Stimulated activated CD8-positive, alpha-beta memory T cell treated with anti-CD3 and anti-CD28 coated beads, Interleukin-4, amount 100 ng/mL, for 24 hours (primary cell): Measurements from ENCODE around the gene CEACAM7.
"Not testable (repeated sequence)": the region's sequence is repeated elsewhere in the genome, so short reads cannot be mapped to it uniquely, and the experiment has no call there.

Experiments used
- DNase-seq: peaks from one replicate; pipeline ENCODE4 v3.0.0-alpha.2; 2020; ENCODE audit warnings: low read depth

CEACAM7 gene

DNA sequence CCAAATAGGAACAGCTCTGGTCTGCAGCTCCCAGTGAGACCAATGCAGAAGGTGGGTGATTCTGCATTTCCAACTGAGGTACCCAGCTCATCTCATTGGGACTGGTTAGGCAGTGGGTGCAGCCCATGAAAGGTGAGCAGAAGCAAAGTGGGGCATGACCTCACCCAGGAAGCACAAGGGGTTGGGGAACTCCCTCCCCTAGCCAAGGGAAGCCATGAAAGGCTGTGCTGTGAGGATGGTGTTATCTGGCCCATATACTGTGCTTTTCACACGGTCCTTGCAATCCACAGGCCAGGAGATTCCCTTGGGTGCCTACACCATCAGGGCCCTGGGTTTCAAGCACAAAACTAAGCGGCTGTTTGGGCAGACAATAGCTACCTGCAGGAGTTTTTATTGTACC is 31.3 kb downstream of the CEACAM7 start:
- DNase-seq, result not testable (repeated sequence)

DNA sequence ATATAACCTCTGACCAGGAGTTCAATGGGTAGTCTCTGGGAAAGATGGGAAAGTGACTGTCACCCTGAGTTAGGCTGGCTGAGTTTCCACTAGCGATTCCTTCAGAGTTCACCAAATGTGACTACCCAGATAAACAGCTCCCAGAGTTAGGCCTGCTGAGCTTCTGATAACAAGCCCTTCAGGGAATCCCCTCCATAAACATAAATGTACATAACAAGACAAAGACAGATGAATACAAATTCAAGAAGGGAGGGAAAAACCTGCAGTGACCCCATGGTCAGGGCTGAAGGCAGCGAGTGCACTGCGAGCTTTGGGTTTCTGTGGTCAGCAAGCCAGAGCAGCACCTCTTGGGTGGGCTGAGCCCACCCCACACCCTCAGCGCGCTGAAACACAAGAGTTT is 35.8 kb downstream of the CEACAM7 start:
- DNase-seq, result no peak

DNA sequence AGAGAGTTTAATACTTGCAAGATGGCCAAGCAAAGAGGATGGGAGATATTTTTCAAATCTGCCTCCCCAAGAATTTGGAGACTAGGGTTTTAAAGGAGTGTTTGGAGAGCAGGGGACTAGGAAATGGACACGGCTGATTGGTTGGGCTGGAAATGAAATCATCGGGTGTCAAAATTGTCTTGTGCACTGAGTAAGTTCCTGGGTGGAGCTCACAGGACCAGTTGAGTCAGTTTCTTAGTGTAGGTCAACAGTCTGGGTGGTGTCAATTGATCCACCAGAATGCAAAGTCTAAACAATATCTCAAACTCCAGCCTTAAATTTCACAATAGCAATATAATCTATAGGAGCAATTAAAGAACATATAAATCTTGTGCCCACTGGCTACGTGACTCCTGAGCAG is 38.2 kb downstream of the CEACAM7 start:
- no peak for DNase-seq

DNA sequence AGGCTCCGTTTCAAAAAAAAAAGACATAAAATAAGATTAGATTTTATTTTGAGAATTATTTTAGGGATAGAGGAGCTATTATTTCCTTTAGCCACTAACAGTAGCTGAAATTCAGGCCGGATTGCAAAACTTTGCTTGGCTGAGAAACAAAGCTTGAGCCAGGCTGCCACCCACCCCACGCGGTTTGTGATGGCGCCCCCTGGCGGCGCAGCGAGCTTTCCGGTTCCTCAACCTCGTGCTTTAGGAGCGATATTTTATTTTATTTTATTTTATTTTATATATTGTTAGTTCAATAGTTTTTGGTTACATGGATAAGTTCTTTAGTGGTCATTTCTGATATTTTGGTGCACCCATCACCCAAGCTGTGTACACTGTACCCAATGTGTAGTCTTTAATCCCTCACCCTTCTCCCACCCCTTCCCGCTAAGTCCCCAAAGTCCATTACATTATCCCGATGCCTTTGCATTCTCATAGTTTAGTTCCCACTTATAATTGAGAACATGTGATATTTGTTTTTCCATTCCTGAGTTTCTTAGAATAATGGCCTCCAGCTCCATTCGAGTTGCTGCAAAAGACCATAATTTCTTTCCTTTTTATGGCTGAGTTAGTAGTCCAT is 41.4 kb downstream of the CEACAM7 start:
- peak; percentile 34 for DNase-seq

DNA sequence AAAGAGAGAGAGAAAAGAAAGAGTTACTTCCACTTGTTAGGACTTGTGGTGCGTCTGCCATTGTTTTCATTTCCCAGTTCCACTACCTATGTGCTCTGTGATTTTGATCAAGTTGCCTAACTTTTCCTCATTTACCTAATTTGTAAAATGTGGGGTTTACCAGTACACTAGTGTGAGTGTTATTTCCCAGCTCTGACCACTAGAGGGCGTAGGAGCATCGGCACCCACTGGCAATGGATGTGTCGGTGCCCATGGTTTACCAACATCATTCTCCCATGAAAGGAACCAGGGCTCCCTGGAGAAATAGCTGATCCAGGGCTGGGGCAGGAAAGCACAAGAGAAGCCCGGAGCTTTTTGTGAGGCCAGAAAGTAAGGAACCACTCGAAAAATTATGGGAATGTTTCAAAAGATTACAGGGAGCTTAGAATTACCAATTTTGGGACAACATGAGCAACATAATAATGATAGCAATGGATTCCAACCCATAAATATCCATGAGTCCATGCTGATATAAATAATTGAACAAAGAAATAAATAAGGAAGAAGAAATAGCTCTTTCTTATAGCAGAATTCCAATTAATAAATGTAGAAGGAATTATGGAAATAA is 46.1 kb downstream of the CEACAM7 start:
- DNase-seq, result peak; percentile 46

DNA sequence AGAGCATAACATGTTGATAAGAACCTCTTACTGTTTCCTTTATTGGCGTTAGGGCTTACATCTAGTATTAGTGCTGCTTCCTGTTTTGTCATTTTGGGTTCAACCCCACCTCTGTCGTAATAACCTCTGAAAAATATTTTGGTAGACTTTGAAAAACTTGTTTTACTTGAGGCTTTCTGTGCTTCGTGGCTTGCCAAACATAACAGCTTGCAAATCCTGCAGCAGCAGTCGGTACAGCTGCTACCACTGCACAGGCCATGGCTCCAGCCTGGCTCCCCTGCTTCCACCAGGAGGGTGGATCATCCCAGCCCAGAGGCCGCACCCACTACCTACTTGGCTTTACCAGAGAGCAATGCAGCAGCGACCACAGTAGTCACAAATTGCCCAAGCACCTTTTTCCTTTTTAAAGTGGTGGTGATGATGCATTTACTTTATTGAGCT is 49.4 kb downstream of the CEACAM7 start:
- DNase-seq, result no peak

DNA sequence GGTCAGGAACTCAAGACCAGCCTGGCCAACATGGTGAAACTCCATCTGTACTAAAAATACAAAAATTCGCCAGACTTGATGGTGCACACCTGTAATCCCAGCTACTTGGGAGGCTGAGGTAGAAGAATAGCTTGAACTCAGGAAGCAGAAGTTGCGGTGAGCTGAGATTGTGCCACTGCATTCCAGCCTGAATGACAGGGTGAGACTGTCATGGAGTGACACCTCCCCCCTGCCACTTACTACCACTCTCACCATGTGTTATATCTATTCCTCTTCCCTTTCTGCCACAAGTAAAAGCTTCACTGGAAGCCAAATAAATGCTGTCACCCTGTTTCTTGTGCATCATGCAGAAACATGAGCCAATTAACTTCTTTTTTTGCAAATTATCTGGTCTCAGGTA is 50.6 kb downstream of the CEACAM7 start:
- no peak for DNase-seq

DNA sequence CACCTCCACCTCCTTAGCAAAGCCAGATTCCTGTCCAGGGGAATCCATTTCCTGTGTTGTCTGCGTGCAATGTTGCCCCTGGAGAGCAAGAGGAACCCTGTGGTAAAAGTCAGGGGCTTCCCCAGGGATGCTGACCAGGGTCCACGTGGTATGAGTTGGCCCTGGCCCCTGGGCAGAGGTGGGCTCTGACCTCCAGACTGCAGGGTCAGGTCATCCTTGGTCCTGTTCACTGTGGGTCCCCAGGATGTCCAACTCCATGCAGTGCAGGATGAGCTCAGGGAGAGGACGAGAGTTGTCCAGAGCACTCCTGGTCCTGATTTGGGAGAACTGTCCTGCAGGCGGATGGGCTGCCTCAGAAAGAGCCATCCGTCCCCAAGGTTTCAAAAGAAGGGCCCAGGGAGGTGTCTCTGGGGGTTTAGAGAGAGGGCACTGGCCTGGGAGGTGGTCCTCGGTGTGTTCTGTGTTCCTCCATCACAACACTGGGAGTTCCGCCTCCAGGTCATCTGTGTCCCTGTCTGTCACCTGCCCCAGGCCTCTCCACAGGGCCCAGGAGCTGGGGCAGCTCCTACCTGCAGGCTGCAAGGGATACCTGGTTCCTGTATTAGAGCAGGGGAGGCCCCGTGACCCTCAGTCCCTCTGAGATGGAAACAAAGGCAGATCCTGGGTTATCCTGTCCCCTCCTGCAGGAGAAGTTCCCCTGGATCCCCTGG is 59.9 kb downstream of the CEACAM7 start:
- DNase-seq, result no peak

DNA sequence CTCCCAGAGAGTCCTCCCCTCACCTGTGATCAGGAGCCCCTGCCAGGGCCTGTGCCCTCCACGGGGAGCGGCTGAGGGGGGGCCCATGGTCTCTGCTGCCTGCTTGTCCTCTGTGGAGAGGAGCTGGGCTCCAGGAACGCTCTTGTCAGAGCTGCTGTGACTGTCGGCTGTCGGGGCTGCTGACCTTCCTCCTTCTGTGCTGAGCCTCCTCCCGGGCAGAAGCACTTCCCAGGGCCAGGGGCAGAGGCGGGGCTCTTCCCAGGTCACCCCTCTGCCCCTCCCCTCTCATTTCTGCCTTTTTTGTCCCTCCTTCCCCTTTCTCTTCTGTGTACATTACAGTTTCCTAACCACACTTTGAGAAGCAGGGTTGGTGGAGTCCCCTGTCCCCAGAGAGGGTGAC is 61.2 kb downstream of the CEACAM7 start, which contains the start of gene CEACAM4:
CEACAM4 (minus strand) TSS at position 198 of the 400 bp plus-strand sequence; CDS start at position 87, 111 bp downstream.
- DNase-seq, result no peak

DNA sequence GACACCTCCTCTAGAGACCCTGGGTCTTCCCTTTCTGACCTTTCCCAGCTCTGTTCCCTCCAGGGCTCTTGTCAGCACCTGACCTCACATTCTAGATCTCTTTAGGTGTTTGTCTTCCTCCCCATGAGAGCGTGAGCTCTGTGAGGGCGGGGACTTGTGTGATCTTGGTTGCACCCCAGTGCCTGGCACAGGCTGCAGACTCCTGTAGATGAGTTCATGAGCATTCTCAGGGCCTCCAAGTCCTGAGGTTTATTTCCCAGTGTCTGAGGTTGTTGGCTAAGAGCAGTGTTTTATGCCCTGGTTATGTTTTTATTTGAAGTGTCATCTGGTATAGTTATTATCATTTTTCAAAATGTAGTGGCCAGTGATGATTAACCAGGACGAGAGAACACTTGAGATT is 61.8 kb downstream of the CEACAM7 start:
- DNase-seq, result no peak

DNA sequence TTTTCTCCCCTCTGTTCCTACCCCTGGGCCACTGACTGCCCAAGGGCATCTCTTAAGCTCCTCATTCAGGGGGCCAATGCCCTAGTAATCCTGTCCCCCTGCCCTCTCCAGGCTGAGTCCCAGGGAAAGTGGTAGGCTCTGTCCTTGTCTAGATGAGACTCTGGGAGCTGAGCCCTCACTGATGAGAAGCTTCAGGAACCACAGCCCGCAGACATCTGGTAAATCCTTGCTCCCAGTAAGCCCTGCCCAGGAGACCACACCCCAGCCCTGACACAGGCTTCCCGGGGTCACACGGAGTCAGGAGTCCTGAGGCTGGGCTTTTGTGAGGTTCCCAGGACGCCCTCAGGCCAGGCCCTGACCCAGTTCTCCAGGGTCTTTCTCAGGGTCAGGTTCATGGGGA is 63.1 kb downstream of the CEACAM7 start:
- no peak for DNase-seq

DNA sequence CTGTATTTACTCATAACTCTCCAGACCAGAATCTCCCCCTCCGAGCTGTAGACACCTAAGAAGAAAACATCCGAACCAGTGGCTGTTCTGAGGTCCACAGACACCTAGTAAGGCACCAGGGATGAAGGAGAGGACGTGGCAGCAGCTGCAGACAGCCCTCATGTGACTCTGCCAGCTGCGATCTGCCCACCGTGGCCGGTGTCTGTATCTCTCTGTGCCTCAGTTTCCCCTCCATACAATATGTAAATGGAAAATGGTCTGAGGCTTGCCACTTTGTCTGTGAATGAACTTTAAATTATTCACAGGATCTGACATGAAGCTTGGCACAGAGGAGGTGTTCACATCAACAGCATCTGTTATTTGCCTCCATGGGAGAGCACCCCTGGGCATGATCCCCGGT is 63.6 kb downstream of the CEACAM7 start:
- DNase-seq, result no peak

DNA sequence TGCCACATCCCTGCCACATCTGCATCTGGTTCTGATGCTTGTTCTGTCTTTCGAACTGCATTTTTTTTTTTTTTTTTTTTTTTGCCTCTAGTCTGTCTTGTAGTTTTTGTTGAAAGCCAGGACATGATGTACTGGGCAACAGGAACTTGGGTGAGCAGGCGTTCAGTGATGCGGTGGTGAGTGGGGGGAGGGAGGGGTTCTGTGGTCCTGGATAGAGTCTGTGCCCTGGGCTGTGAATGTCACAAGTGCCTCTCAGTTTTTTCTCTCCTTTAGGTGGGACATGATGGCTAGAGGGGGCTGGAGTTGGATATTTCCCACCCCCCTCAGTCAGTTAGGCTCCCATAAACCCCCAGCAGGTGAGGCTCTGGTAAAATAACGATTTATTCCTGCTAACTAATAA is 64.7 kb downstream of the CEACAM7 start:
- no peak for DNase-seq
